ENCODE results near the gene SEPTIN7.
A peak's percentile ranks its signal among the peaks of the same experiment; 100 is the strongest.

Gene SEPTIN7

GRCh38 chr7:35776686-35777085 is 24.2 kb upstream of the SEPTIN7 start:
- no peak overlapping the region for H3K4me3 ChIP-seq (ENCODE audit: low read length)
- no peak for TF ChIP-seq ZNF274 (IDR thresholded peaks at IDR 0.05; ENCODE audit: low read depth, low read length)

- no peak for TF ChIP-seq ZNF274 (IDR thresholded peaks at IDR 0.05; ENCODE audit: low read depth, low read length)
- H3K4me3 ChIP-seq (ENCODE audit: low read length), result no peak overlapping the region
Observed at GRCh38 chr7:35777121-35777520, 23.7 kb upstream of the SEPTIN7 start.

GRCh38 chr7:35780070-35780469 is 20.8 kb upstream of the SEPTIN7 start:
- no peak for TF ChIP-seq ZNF274 (IDR thresholded peaks at IDR 0.05; ENCODE audit: low read depth, low read length)
- no peak overlapping the region for H3K4me3 ChIP-seq (ENCODE audit: low read length)

- H3K4me3 ChIP-seq (ENCODE audit: low read length), result no peak overlapping the region
- TF ChIP-seq ZNF274 (IDR thresholded peaks at IDR 0.05; ENCODE audit: low read depth, low read length), result no peak
Observed at GRCh38 chr7:35781200-35781701, 19.6 kb upstream of the SEPTIN7 start.

GRCh38 chr7:35781767-35782515 is 18.9 kb upstream of the SEPTIN7 start:
- H3K4me3 ChIP-seq (ENCODE audit: low read length), result no peak overlapping the region
- no peak for TF ChIP-seq ZNF274 (IDR thresholded peaks at IDR 0.05; ENCODE audit: low read depth, low read length)

- TF ChIP-seq ZNF274 (IDR thresholded peaks at IDR 0.05; ENCODE audit: low read depth, low read length), result no peak
- H3K4me3 ChIP-seq (ENCODE audit: low read length), result no peak overlapping the region
Observed at GRCh38 chr7:35784332-35784731, 16.5 kb upstream of the SEPTIN7 start.

GRCh38 chr7:35785250-35785649 is 15.6 kb upstream of the SEPTIN7 start:
- no peak overlapping the region for H3K4me3 ChIP-seq (ENCODE audit: low read length)
- TF ChIP-seq ZNF274 (IDR thresholded peaks at IDR 0.05; ENCODE audit: low read depth, low read length), result no peak

- TF ChIP-seq ZNF274 (IDR thresholded peaks at IDR 0.05; ENCODE audit: low read depth, low read length), result no peak
- H3K4me3 ChIP-seq (ENCODE audit: low read length), result no peak overlapping the region
Observed at GRCh38 chr7:35787925-35788324, 12.9 kb upstream of the SEPTIN7 start.

GRCh38 chr7:35792472-35792871 is 8.4 kb upstream of the SEPTIN7 start:
- no peak for TF ChIP-seq ZNF274 (IDR thresholded peaks at IDR 0.05; ENCODE audit: low read depth, low read length)
- H3K4me3 ChIP-seq (ENCODE audit: low read length), result no peak overlapping the region

GRCh38 chr7:35792873-35793489 is 7.9 kb upstream of the SEPTIN7 start:
- H3K4me3 ChIP-seq (ENCODE audit: low read length), result no peak overlapping the region
- TF ChIP-seq ZNF274 (IDR thresholded peaks at IDR 0.05; ENCODE audit: low read depth, low read length), result no peak

GRCh38 chr7:35797311-35797710 is 3.5 kb upstream of the SEPTIN7 start:
- no peak for TF ChIP-seq ZNF274 (IDR thresholded peaks at IDR 0.05; ENCODE audit: low read depth, low read length)
- H3K4me3 ChIP-seq (ENCODE audit: low read length), result no peak overlapping the region

- TF ChIP-seq ZNF274 (IDR thresholded peaks at IDR 0.05; ENCODE audit: low read depth, low read length), result no peak
- H3K4me3 ChIP-seq (ENCODE audit: low read length), result peak overlapping the region; percentile 78
Observed at GRCh38 chr7:35799846-35800717, 775 bp upstream of the SEPTIN7 start.

- TF ChIP-seq ZNF274 (IDR thresholded peaks at IDR 0.05; ENCODE audit: low read depth, low read length), result no peak
- H3K4me3 ChIP-seq (ENCODE audit: low read length), result peak overlapping the region; percentile 87
Observed at GRCh38 chr7:35801392-35802101, 690 bp downstream of the SEPTIN7 start.

GRCh38 chr7:35802102-35802466 is 1.2 kb downstream of the SEPTIN7 start:
- peak overlapping the region; percentile 87 for H3K4me3 ChIP-seq (ENCODE audit: low read length)
- TF ChIP-seq ZNF274 (IDR thresholded peaks at IDR 0.05; ENCODE audit: low read depth, low read length), result no peak
